ENCODE data around the gene TTC33. TPM values are rescaled to one million over a fixed set of nuclear protein-coding genes. Genes with fewer than 3 reads are reported as not detected.

The TTC33 gene
- polyA plus RNA-seq, 1 donor = 17.8 TPM

GRCh38 chr5:40755093-40755406 is 711 bp downstream of the TTC33 start:
- 0% methylated on average over 3 of the region's 11 CpGs for WGBS (ENCODE audit: insufficient coverage, low lambda C conversion rate)
- Histone ChIP-seq H3K36me3 (ENCODE audit: control insufficient read depth, insufficient read depth, low read length) (peaks cover 6% of the 10 kb centered on the region), H3K4me1 (ENCODE audit: control insufficient read depth, insufficient read depth, low read length) (peaks cover 4% of the 10 kb centered on the region), H3K4me3 (ENCODE audit: low read length) (peak overlapping the region; percentile 92), H3K9me3 (ENCODE audit: control insufficient read depth, low read depth, low read length) (no peaks in the 10 kb centered on the region), H3K27me3 (ENCODE audit: control insufficient read depth, insufficient read depth, low read length) (no peaks in the 10 kb centered on the region), H3K27ac (ENCODE audit: low read length) (peak overlapping the region; percentile 89)
- peak; percentile 73 to 83 for DNase-seq

- Histone ChIP-seq H3K4me1 (ENCODE audit: control insufficient read depth, insufficient read depth, low read length) (peaks cover 4% of the 10 kb centered on the region), H3K9me3 (ENCODE audit: control insufficient read depth, low read depth, low read length) (no peaks in the 10 kb centered on the region), H3K4me3 (ENCODE audit: low read length) (peak overlapping the region; percentile 92), H3K27ac (ENCODE audit: low read length) (peak overlapping the region; percentile 89), H3K27me3 (ENCODE audit: control insufficient read depth, insufficient read depth, low read length) (no peaks in the 10 kb centered on the region), H3K36me3 (ENCODE audit: control insufficient read depth, insufficient read depth, low read length) (peaks cover 6% of the 10 kb centered on the region)
- DNase-seq = no peak
- 13% methylated on average over 5 of the region's 6 CpGs for WGBS (ENCODE audit: insufficient coverage, low lambda C conversion rate)
Observed at GRCh38 chr5:40754381-40755092, 1.2 kb downstream of the TTC33 start.

GRCh38 chr5:40746703-40747102 is 9.1 kb downstream of the TTC33 start:
- WGBS (ENCODE audit: insufficient coverage, low lambda C conversion rate) = 65% methylated on average over 2 of the region's 4 CpGs
- H3K4me1 ChIP-seq (ENCODE audit: control insufficient read depth, insufficient read depth, low read length) = no peaks in the 10 kb centered on the region

GRCh38 chr5:40743771-40744170 is 12.0 kb downstream of the TTC33 start:
- Histone ChIP-seq H3K9me3 (ENCODE audit: control insufficient read depth, low read depth, low read length) (peaks cover 6% of the 10 kb centered on the region), H3K4me3 (ENCODE audit: low read length) (no peak overlapping the region), H3K27ac (ENCODE audit: low read length) (no peak overlapping the region), H3K36me3 (ENCODE audit: control insufficient read depth, insufficient read depth, low read length) (peaks cover 27% of the 10 kb centered on the region), H3K4me1 (ENCODE audit: control insufficient read depth, insufficient read depth, low read length) (no peaks in the 10 kb centered on the region), H3K27me3 (ENCODE audit: control insufficient read depth, insufficient read depth, low read length) (no peaks in the 10 kb centered on the region)
- WGBS (ENCODE audit: insufficient coverage, low lambda C conversion rate) = no CpG with 5 or more reads among the region's 2 CpGs
- DNase-seq = no peak

More at GRCh38 chr5:40746703-40747102, 9.1 kb downstream of the TTC33 start:
- no peak overlapping the region for H3K4me3 ChIP-seq (ENCODE audit: low read length)
- no peaks in the 10 kb centered on the region for H3K9me3 ChIP-seq (ENCODE audit: control insufficient read depth, low read depth, low read length)
- H3K36me3 ChIP-seq (ENCODE audit: control insufficient read depth, insufficient read depth, low read length) = peaks cover 10% of the 10 kb centered on the region
- no peak for DNase-seq
- no peaks in the 10 kb centered on the region for H3K27me3 ChIP-seq (ENCODE audit: control insufficient read depth, insufficient read depth, low read length)
- H3K27ac ChIP-seq (ENCODE audit: low read length) = no peak overlapping the region

GRCh38 chr5:40738502-40738901 is 17.3 kb downstream of the TTC33 start:
- H3K36me3 ChIP-seq (ENCODE audit: control insufficient read depth, insufficient read depth, low read length) = peaks cover 22% of the 10 kb centered on the region
- no peaks in the 10 kb centered on the region for H3K27me3 ChIP-seq (ENCODE audit: control insufficient read depth, insufficient read depth, low read length)
- no peak overlapping the region for H3K4me3 ChIP-seq (ENCODE audit: low read length)
- peaks cover 21% of the 10 kb centered on the region for H3K4me1 ChIP-seq (ENCODE audit: control insufficient read depth, insufficient read depth, low read length)
- peaks cover 6% of the 10 kb centered on the region for H3K9me3 ChIP-seq (ENCODE audit: control insufficient read depth, low read depth, low read length)
- H3K27ac ChIP-seq (ENCODE audit: low read length) = no peak overlapping the region
- DNase-seq = no peak

- Histone ChIP-seq H3K36me3 (ENCODE audit: control insufficient read depth, insufficient read depth, low read length) (peaks cover 14% of the 10 kb centered on the region), H3K9me3 (ENCODE audit: control insufficient read depth, low read depth, low read length) (peaks cover 6% of the 10 kb centered on the region), H3K27me3 (ENCODE audit: control insufficient read depth, insufficient read depth, low read length) (no peaks in the 10 kb centered on the region), H3K4me1 (ENCODE audit: control insufficient read depth, insufficient read depth, low read length) (peaks cover 26% of the 10 kb centered on the region), H3K27ac (ENCODE audit: low read length) (no peak overlapping the region), H3K4me3 (ENCODE audit: low read length) (no peak overlapping the region)
- DNase-seq = peak; percentile 42 to 64
- no CpG with 5 or more reads among the region's 1 CpG for WGBS (ENCODE audit: insufficient coverage, low lambda C conversion rate)
Observed at GRCh38 chr5:40736103-40736875, 19.5 kb downstream of the TTC33 start.

GRCh38 chr5:40735609-40736008 is 20.2 kb downstream of the TTC33 start:
- Histone ChIP-seq H3K27me3 (ENCODE audit: control insufficient read depth, insufficient read depth, low read length) (no peaks in the 10 kb centered on the region), H3K36me3 (ENCODE audit: control insufficient read depth, insufficient read depth, low read length) (peaks cover 9% of the 10 kb centered on the region), H3K27ac (ENCODE audit: low read length) (no peak overlapping the region), H3K4me1 (ENCODE audit: control insufficient read depth, insufficient read depth, low read length) (peaks cover 26% of the 10 kb centered on the region), H3K4me3 (ENCODE audit: low read length) (no peak overlapping the region), H3K9me3 (ENCODE audit: control insufficient read depth, low read depth, low read length) (peaks cover 3% of the 10 kb centered on the region)
- DNase-seq = no peak

- Histone ChIP-seq H3K27me3 (ENCODE audit: control insufficient read depth, insufficient read depth, low read length) (no peaks in the 10 kb centered on the region), H3K4me1 (ENCODE audit: control insufficient read depth, insufficient read depth, low read length) (peaks cover 26% of the 10 kb centered on the region), H3K4me3 (ENCODE audit: low read length) (no peak overlapping the region), H3K9me3 (ENCODE audit: control insufficient read depth, low read depth, low read length) (no peaks in the 10 kb centered on the region), H3K27ac (ENCODE audit: low read length) (peak overlapping the region; percentile 63), H3K36me3 (ENCODE audit: control insufficient read depth, insufficient read depth, low read length) (peaks cover 5% of the 10 kb centered on the region)
- WGBS (ENCODE audit: insufficient coverage, low lambda C conversion rate) = 65% methylated on average over 2 of the region's 2 CpGs
- DNase-seq = peak in 1 of 2 donors; percentile 36
Observed at GRCh38 chr5:40734986-40735385, 20.8 kb downstream of the TTC33 start.

GRCh38 chr5:40733879-40734563 is 21.7 kb downstream of the TTC33 start:
- H3K36me3 ChIP-seq (ENCODE audit: control insufficient read depth, insufficient read depth, low read length) = peaks cover under 1% of the 10 kb centered on the region
- H3K27me3 ChIP-seq (ENCODE audit: control insufficient read depth, insufficient read depth, low read length) = no peaks in the 10 kb centered on the region
- no peak overlapping the region for H3K4me3 ChIP-seq (ENCODE audit: low read length)
- H3K27ac ChIP-seq (ENCODE audit: low read length) = peak overlapping the region; percentile 63
- no peaks in the 10 kb centered on the region for H3K9me3 ChIP-seq (ENCODE audit: control insufficient read depth, low read depth, low read length)
- peaks cover 26% of the 10 kb centered on the region for H3K4me1 ChIP-seq (ENCODE audit: control insufficient read depth, insufficient read depth, low read length)
- 17% methylated on average over 1 of the region's 3 CpGs for WGBS (ENCODE audit: insufficient coverage, low lambda C conversion rate)
- DNase-seq = peak; percentile 63 to 89

- Histone ChIP-seq H3K4me3 (ENCODE audit: low read length) (no peak overlapping the region), H3K27me3 (ENCODE audit: control insufficient read depth, insufficient read depth, low read length) (no peaks in the 10 kb centered on the region), H3K36me3 (ENCODE audit: control insufficient read depth, insufficient read depth, low read length) (no peaks in the 10 kb centered on the region), H3K9me3 (ENCODE audit: control insufficient read depth, low read depth, low read length) (no peaks in the 10 kb centered on the region), H3K27ac (ENCODE audit: low read length) (peak overlapping the region; percentile 63), H3K4me1 (ENCODE audit: control insufficient read depth, insufficient read depth, low read length) (peaks cover 26% of the 10 kb centered on the region)
- no peak for DNase-seq
- no CpG with 5 or more reads among the region's 2 CpGs for WGBS (ENCODE audit: insufficient coverage, low lambda C conversion rate)
Observed at GRCh38 chr5:40733434-40733833, 22.3 kb downstream of the TTC33 start.
